Liver (tissue), 9 donors: ENCODE data around the gene ASB5. TPM values are rescaled to one million over a fixed set of nuclear protein-coding genes. Genes with fewer than 3 reads are reported as not detected.
"Not testable (repeated sequence)": the region's sequence is repeated elsewhere in the genome, so short reads cannot be mapped to it uniquely, and the experiment has no call there.

ENCODE experiments used
- DNase-seq: peaks from one replicate; pipeline ENCODE4 v3.0.0-alpha.2; 2017; ENCODE audit warnings: low spot score
- H3K27ac ChIP-seq, 2 donors: one replicate each; pipeline ENCODE4 v1.7.0; 2013; ENCODE audit warnings: inconsistent platforms in 2 of 2, low read length in 2 of 2, control low read depth in 1 of 2, low read depth in 1 of 2, mild to moderate bottlenecking in 1 of 2
- H3K27me3 ChIP-seq, 4 donors: one replicate each; pipeline versions ENCODE4 v1.6.1 to v1.7.0; 2013; ENCODE audit warnings: low read length in 3 of 4, inconsistent platforms in 1 of 4, mild to moderate bottlenecking in 1 of 4, moderate library complexity in 1 of 4; ENCODE audit not compliant: control insufficient read depth in 4 of 4, insufficient read depth in 4 of 4
- H3K36me3 ChIP-seq, 4 donors: one replicate each; pipeline versions ENCODE4 v1.6.1 to v1.7.0; 2013; ENCODE audit warnings: low read length in 3 of 4, mild to moderate bottlenecking in 3 of 4, low read depth in 1 of 4, moderate library complexity in 1 of 4; ENCODE audit not compliant: control insufficient read depth in 4 of 4, insufficient read depth in 3 of 4
- H3K4me1 ChIP-seq, 4 donors: one replicate each; pipeline versions ENCODE4 v1.6.1 to v1.7.0; 2013; ENCODE audit warnings: low read length in 3 of 4, mild to moderate bottlenecking in 3 of 4, moderate library complexity in 1 of 4; ENCODE audit not compliant: control insufficient read depth in 4 of 4, insufficient read depth in 4 of 4
- H3K4me3 ChIP-seq, 3 donors: one replicate each; pipeline versions ENCODE4 v1.6.1 to v1.7.0; 2013; ENCODE audit warnings: low read length in 3 of 3, control low read depth in 1 of 3, low read depth in 1 of 3, mild to moderate bottlenecking in 1 of 3
- H3K9ac ChIP-seq, 2 donors: one replicate each; pipeline ENCODE4 v1.7.0; 2013; ENCODE audit warnings: low read length in 2 of 2, mild to moderate bottlenecking in 2 of 2, moderate library complexity in 2 of 2, control low read depth in 1 of 2, low read depth in 1 of 2
- H3K9me3 ChIP-seq, 4 donors: one replicate each; pipeline versions ENCODE4 v1.6.1 to v1.7.0; 2013; ENCODE audit warnings: low read length in 3 of 4; ENCODE audit not compliant: control insufficient read depth in 4 of 4
- EGR1 ChIP-seq, 2 donors: IDR thresholded peaks; 2 replicates each; pipeline ENCODE4 v1.6.1; 2016 to 2018; ENCODE audit warnings: antibody characterized with exemption in 2 of 2, low read depth in 2 of 2
- FOXA1 ChIP-seq: IDR thresholded peaks from 2 replicates; pipeline ENCODE4 v1.6.1; 2016; ENCODE audit warnings: antibody characterized with exemption
- FOXA2 ChIP-seq: IDR thresholded peaks from 2 replicates; pipeline ENCODE4 v1.6.1; 2016; ENCODE audit warnings: antibody characterized with exemption
- GABPA ChIP-seq, 2 donors: IDR thresholded peaks in 1 of 2; conservative IDR thresholded peaks in 1 of 2; 2 replicates each; pipeline ENCODE4 v1.6.1; 2016; ENCODE audit warnings: antibody characterized with exemption in 2 of 2, mild to moderate bottlenecking in 1 of 2, moderate library complexity in 1 of 2
- HNF4A ChIP-seq, 2 donors: conservative IDR thresholded peaks; 2 replicates each; pipeline ENCODE4 v1.6.1; 2016; ENCODE audit warnings: antibody characterized with exemption in 2 of 2, mild to moderate bottlenecking in 2 of 2
- NR2F2 ChIP-seq: IDR thresholded peaks from 2 replicates; pipeline ENCODE4 v1.6.1; 2016; ENCODE audit warnings: antibody characterized with exemption
- RAD21 ChIP-seq, 2 donors: IDR thresholded peaks; 2 replicates each; pipeline ENCODE4 v1.6.1; 2016; ENCODE audit warnings: antibody characterized with exemption in 2 of 2, mild to moderate bottlenecking in 2 of 2
- REST ChIP-seq: IDR thresholded peaks from 2 replicates; pipeline ENCODE4 v1.6.1; 2016; ENCODE audit warnings: antibody characterized with exemption, mild to moderate bottlenecking
- RXRA ChIP-seq, 2 donors: IDR thresholded peaks; 2 replicates each; pipeline ENCODE4 v1.6.1; 2017 to 2018; ENCODE audit warnings: antibody characterized with exemption in 2 of 2, mild to moderate bottlenecking in 1 of 2
- SP1 ChIP-seq: IDR thresholded peaks from 2 replicates; pipeline ENCODE4 v1.6.1; 2018; ENCODE audit warnings: antibody characterized with exemption, mild to moderate bottlenecking
- TAF1 ChIP-seq: conservative IDR thresholded peaks from 2 replicates; pipeline ENCODE4 v1.6.1; 2016; ENCODE audit warnings: antibody characterized with exemption, mild to moderate bottlenecking
- YY1 ChIP-seq: IDR thresholded peaks from 2 replicates; pipeline ENCODE4 v1.6.1; 2016; ENCODE audit warnings: antibody characterized with exemption, mild to moderate bottlenecking
- ZBTB33 ChIP-seq: IDR thresholded peaks from 2 replicates; pipeline ENCODE4 v1.6.1; 2016; ENCODE audit warnings: antibody characterized with exemption
- WGBS: extraction: QIAGEN DNeasy Blood & Tissue Kit; methylation state at CpG from one replicate; pipeline ENCODE4 v1.1.7; 2013; 5-methylcytosine and 5-hydroxymethylcytosine counted together
- polyA plus RNA-seq, 2 donors: library from polyadenylated mRNA; stranded (reverse) in 1 of 2; unstranded in 1 of 2; fragments of 200-250 nt in 1 of 2; fragments of >200 nt in 1 of 2; fragmentation: Nextera tagmentation in 1 of 2; extraction: Ambion mirVana in 1 of 2; gene quantifications; one replicate each; pipeline versions ENCODE4 v1.2.1 to v1.2.3, GENCODE V29; 2013 to 2015
- total RNA-seq, 2 donors: library from RNA; depleted of rRNA; stranded (reverse); fragments of >200 nt; gene quantifications; one replicate each; pipeline ENCODE4 v1.2.3, GENCODE V29; 2014
- TF ChIP-seq, protein P1 (sequence below): fragments of 150-350 bp; IDR thresholded peaks from 2 replicates; pipeline ENCODE4 v1.5.1; 2017; ENCODE audit warnings: improper control_type of control experiment, low read depth, low read length; ENCODE audit not compliant: missing input control
- TF ChIP-seq, protein P2 (sequence below): IDR thresholded peaks from 2 replicates; pipeline ENCODE4 v1.6.1; 2016; ENCODE audit warnings: antibody characterized with exemption
- donor health status: healthy.
- donor health status: healthy.
- donor health status: healthy.
- donor health status: healthy.
- donor health status: healthy.

ASB5 gene
- total and polyA plus RNA-seq, 4 donors: 0.05 TPM; not detected in 3

- no peak for TF ChIP-seq RAD21 (IDR thresholded peaks at IDR 0.05)
- TF ChIP-seq, protein P1, sequence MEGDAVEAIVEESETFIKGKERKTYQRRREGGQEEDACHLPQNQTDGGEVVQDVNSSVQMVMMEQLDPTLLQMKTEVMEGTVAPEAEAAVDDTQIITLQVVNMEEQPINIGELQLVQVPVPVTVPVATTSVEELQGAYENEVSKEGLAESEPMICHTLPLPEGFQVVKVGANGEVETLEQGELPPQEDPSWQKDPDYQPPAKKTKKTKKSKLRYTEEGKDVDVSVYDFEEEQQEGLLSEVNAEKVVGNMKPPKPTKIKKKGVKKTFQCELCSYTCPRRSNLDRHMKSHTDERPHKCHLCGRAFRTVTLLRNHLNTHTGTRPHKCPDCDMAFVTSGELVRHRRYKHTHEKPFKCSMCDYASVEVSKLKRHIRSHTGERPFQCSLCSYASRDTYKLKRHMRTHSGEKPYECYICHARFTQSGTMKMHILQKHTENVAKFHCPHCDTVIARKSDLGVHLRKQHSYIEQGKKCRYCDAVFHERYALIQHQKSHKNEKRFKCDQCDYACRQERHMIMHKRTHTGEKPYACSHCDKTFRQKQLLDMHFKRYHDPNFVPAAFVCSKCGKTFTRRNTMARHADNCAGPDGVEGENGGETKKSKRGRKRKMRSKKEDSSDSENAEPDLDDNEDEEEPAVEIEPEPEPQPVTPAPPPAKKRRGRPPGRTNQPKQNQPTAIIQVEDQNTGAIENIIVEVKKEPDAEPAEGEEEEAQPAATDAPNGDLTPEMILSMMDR: no peak
- TF ChIP-seq, protein P2, sequence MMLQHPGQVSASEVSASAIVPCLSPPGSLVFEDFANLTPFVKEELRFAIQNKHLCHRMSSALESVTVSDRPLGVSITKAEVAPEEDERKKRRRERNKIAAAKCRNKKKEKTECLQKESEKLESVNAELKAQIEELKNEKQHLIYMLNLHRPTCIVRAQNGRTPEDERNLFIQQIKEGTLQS: no peak
- WGBS: 84% methylated on average over 5 of the region's 5 CpGs
- Histone ChIP-seq H3K27ac (no peak overlapping the region), H3K4me3 (no peak overlapping the region), H3K9me3 (no peaks in the 10 kb centered on the region), H3K9ac (no peak overlapping the region), H3K36me3 (no peaks in the 10 kb centered on the region), H3K4me1 (no peaks in the 10 kb centered on the region), H3K27me3 (no peaks in the 10 kb centered on the region)
- DNase-seq: no peak
Observed at GRCh38 chr4:176222149-176222548, 46.9 kb downstream of the ASB5 start.

DNA sequence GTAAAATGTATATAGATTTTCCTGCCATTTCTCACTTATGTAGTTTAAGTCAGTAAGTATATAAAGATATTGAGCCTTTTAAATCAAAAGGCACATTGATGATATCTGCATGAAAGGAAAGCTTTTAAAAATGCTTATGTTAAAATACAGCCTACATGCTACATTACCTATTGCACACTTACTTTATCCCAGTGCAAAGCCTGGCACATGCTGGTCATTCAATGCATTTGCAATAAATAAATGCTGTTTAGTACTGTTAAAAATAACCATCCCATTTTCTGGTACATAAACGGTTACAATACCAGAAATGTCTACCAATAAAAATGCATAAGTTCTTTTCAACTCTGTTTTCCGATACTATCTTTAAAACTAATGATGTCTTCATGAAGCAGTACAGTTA lies 51.5 kb downstream of the ASB5 start:
- WGBS: 85% methylated on average over 2 of the region's 2 CpGs
- TF ChIP-seq RAD21 (IDR thresholded peaks at IDR 0.05): no peak
- no peak for TF ChIP-seq YY1
- TF ChIP-seq GABPA (IDR thresholded peaks at IDR 0.05 in 1 of 2, conservative IDR thresholded peaks at IDR 0.05 in 1 of 2): no peak
- no peak for TF ChIP-seq FOXA2
- no peak for TF ChIP-seq TAF1
- TF ChIP-seq REST: no peak
- TF ChIP-seq HNF4A (conservative IDR thresholded peaks at IDR 0.05): no peak
- TF ChIP-seq SP1: no peak
- no peak for TF ChIP-seq ZBTB33
- no peak for TF ChIP-seq RXRA (IDR thresholded peaks at IDR 0.05)
- TF ChIP-seq EGR1 (IDR thresholded peaks at IDR 0.05; ENCODE audit: low read depth in 2 of 2): no peak
- TF ChIP-seq FOXA1: no peak
- no peak for TF ChIP-seq NR2F2
- H3K9me3 ChIP-seq: peaks cover 0 to 1% (median 0%) of the 10 kb centered on the region in 4 donors
- H3K9ac ChIP-seq: no peak overlapping the region
- H3K27ac ChIP-seq: no peak overlapping the region
- H3K36me3 ChIP-seq: no peaks in the 10 kb centered on the region
- H3K4me1 ChIP-seq: no peaks in the 10 kb centered on the region
- no peaks in the 10 kb centered on the region for H3K27me3 ChIP-seq
- DNase-seq: no peak
- H3K4me3 ChIP-seq: no peak overlapping the region

DNA sequence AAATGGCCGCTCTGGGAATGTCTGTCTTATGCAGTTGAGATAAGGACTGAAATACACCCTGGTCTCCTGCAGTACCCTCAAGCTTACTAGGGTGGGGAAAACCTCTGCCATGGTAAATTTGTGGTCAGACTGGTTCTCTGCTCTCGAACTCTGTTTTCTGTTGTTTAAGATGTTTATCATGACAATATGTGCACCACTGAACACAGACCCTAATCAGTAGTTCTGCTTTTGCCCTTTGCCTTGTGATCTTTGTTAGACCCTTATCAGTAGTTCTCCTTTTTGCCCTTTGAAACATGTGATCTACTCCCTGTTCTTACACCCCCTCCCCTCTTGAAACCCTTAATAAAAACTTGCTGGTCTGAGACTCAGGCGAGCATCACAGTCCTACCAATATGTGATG lies 56.7 kb downstream of the ASB5 start:
- not testable (repeated sequence) for H3K4me3 ChIP-seq, H3K36me3 ChIP-seq
- WGBS: 87% methylated on average over 3 of the region's 3 CpGs

More for the DNA sequence above, 56.7 kb downstream of the ASB5 start:
- not testable (repeated sequence) for H3K27ac ChIP-seq, H3K9ac ChIP-seq, DNase-seq, H3K4me1 ChIP-seq, H3K9me3 ChIP-seq, H3K27me3 ChIP-seq
